ENCODE data around the gene MBD3L2. TPM values are rescaled to one million over a fixed set of nuclear protein-coding genes. Genes with fewer than 3 reads are reported as not detected.
A peak's percentile ranks its signal among the peaks of the same experiment; 100 is the strongest.

Gene MBD3L2
- total and polyA plus RNA-seq, 2 experiments from 2014 or later, result not detected

GRCh38 chr19:7068599-7068998 lies 19.5 kb downstream of the MBD3L2 start:
- Histone ChIP-seq H3K4me1 (ENCODE audit: insufficient read depth) (peaks cover 5% of the 10 kb centered on the region), H4K20me1 (ENCODE audit: insufficient read depth, poor library complexity, severe bottlenecking) (no peaks in the 10 kb centered on the region), H3K9me2 (replicated peaks; ENCODE audit: insufficient read depth) (peaks cover 4% of the 10 kb centered on the region), H3K27ac (no peak overlapping the region), H3K36me3 (replicated peaks; ENCODE audit: insufficient read depth, low read depth) (peaks cover 8% of the 10 kb centered on the region), H3K4me3 (no peak overlapping the region), H3K4me2 (peak overlapping the region; percentile 66), H2AFZ (peak overlapping the region; percentile 18), H3K27me3 (no peaks in the 10 kb centered on the region), H3K79me2 (peaks cover 14% of the 10 kb centered on the region), H3K9me3 (ENCODE audit: low read depth) (peaks cover 7% of the 10 kb centered on the region)
- 87% methylated on average over 6 of the region's 6 CpGs for whole genome bisulfite sequencing (ENCODE audit: low lambda C conversion rate, missing lambda C conversion rate)
- no peak for TF ChIP-seq EZH2 (IDR thresholded peaks at IDR 0.05; ENCODE audit: borderline replicate concordance)
- TF ChIP-seq EZH2phosphoT487 (IDR thresholded peaks at IDR 0.05; ENCODE audit: low read depth, severe bottlenecking, unreplicated experiment), result no peak
- no peak for DNase-seq (ENCODE audit: low spot score)

- H3K4me1 ChIP-seq (ENCODE audit: insufficient read depth), result peaks cover 5% of the 10 kb centered on the region
- peak within 1 kb of the TSS; percentile 87 for H3K27ac ChIP-seq
- peak; percentile 99 for DNase-seq (ENCODE audit: low spot score)
- 2% methylated on average over 50 of the region's 56 CpGs for WGBS (ENCODE audit: low lambda C conversion rate, missing lambda C conversion rate)
- no peaks in the 10 kb centered on the region for H4K20me1 ChIP-seq (ENCODE audit: insufficient read depth, poor library complexity, severe bottlenecking)
- H3K27me3 ChIP-seq, result no peaks in the 10 kb centered on the region
- H3K4me3 ChIP-seq, result peak within 1 kb of the TSS; percentile 87
- H3K4me2 ChIP-seq, result peak within 1 kb of the TSS; percentile 91
- peaks cover 4% of the 10 kb centered on the region for H3K9me2 ChIP-seq (replicated peaks; ENCODE audit: insufficient read depth)
- peak within 1 kb of the TSS; percentile 91 for H2AFZ ChIP-seq
- no peak for TF ChIP-seq EZH2phosphoT487 (IDR thresholded peaks at IDR 0.05; ENCODE audit: low read depth, severe bottlenecking, unreplicated experiment)
- TF ChIP-seq, protein P1, sequence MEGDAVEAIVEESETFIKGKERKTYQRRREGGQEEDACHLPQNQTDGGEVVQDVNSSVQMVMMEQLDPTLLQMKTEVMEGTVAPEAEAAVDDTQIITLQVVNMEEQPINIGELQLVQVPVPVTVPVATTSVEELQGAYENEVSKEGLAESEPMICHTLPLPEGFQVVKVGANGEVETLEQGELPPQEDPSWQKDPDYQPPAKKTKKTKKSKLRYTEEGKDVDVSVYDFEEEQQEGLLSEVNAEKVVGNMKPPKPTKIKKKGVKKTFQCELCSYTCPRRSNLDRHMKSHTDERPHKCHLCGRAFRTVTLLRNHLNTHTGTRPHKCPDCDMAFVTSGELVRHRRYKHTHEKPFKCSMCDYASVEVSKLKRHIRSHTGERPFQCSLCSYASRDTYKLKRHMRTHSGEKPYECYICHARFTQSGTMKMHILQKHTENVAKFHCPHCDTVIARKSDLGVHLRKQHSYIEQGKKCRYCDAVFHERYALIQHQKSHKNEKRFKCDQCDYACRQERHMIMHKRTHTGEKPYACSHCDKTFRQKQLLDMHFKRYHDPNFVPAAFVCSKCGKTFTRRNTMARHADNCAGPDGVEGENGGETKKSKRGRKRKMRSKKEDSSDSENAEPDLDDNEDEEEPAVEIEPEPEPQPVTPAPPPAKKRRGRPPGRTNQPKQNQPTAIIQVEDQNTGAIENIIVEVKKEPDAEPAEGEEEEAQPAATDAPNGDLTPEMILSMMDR (IDR thresholded peaks at IDR 0.05; ENCODE audit: poor library complexity), result no peak
- no peak for TF ChIP-seq EZH2 (IDR thresholded peaks at IDR 0.05; ENCODE audit: borderline replicate concordance)
- peaks cover 14% of the 10 kb centered on the region for H3K79me2 ChIP-seq
- peaks cover 8% of the 10 kb centered on the region for H3K36me3 ChIP-seq (replicated peaks; ENCODE audit: insufficient read depth, low read depth)
- peaks cover 7% of the 10 kb centered on the region for H3K9me3 ChIP-seq (ENCODE audit: low read depth)
Observed at GRCh38 chr19:7069042-7069903, 20.2 kb downstream of the MBD3L2 start, which contains the start of gene ZNF557. ZNF557 (plus strand) TSS chr19:7069703; CDS start chr19:7075075, 5,372 bp downstream.

DNA sequence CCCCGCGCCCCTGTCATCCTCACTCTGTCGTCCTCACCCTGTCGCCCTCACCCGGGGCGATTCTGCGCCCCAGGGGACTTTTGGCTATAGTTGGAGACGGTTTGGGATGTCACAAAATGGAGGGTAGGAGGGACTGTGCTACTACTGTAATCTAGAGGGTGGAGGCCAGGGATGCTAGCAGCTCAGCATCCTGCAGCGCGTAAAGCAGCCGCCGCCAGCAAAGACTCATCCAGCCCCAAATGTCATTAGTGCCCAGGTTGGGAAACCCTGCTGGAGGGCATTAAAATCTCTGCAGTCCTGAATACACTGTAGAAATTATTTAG lies 20.7 kb downstream of the MBD3L2 start:
- WGBS (ENCODE audit: low lambda C conversion rate, missing lambda C conversion rate), result 4% methylated on average over 12 of the region's 12 CpGs
- H2AFZ ChIP-seq, result peak overlapping the region; percentile 91

GRCh38 chr19:7072541-7072940 lies 23.4 kb downstream of the MBD3L2 start:
- peaks cover 11% of the 10 kb centered on the region for H3K36me3 ChIP-seq (replicated peaks; ENCODE audit: insufficient read depth, low read depth)
- H2AFZ ChIP-seq, result no peak overlapping the region
- no peak for DNase-seq (ENCODE audit: low spot score)
- H3K27me3 ChIP-seq, result no peaks in the 10 kb centered on the region
- peaks cover 12% of the 10 kb centered on the region for H3K9me3 ChIP-seq (ENCODE audit: low read depth)
- H3K27ac ChIP-seq, result no peak overlapping the region
- peaks cover 4% of the 10 kb centered on the region for H3K9me2 ChIP-seq (replicated peaks; ENCODE audit: insufficient read depth)
- TF ChIP-seq EZH2phosphoT487 (IDR thresholded peaks at IDR 0.05; ENCODE audit: low read depth, severe bottlenecking, unreplicated experiment) (no peak), EZH2 (IDR thresholded peaks at IDR 0.05; ENCODE audit: borderline replicate concordance) (no peak)
- TF ChIP-seq, protein P1 (IDR thresholded peaks at IDR 0.05; ENCODE audit: poor library complexity), result no peak
- H4K20me1 ChIP-seq (ENCODE audit: insufficient read depth, poor library complexity, severe bottlenecking), result no peaks in the 10 kb centered on the region
- peaks cover 14% of the 10 kb centered on the region for H3K79me2 ChIP-seq
- no peak overlapping the region for H3K4me2 ChIP-seq
- H3K4me1 ChIP-seq (ENCODE audit: insufficient read depth), result peaks cover 5% of the 10 kb centered on the region
- WGBS (ENCODE audit: low lambda C conversion rate, missing lambda C conversion rate), result 92% methylated on average over 6 of the region's 6 CpGs
- no peak overlapping the region for H3K4me3 ChIP-seq

More for the DNA sequence above, 20.7 kb downstream of the MBD3L2 start:
- Histone ChIP-seq H3K36me3 (replicated peaks; ENCODE audit: insufficient read depth, low read depth) (peaks cover 8% of the 10 kb centered on the region), H3K4me3 (peak overlapping the region; percentile 87), H3K27ac (peak overlapping the region; percentile 87), H3K79me2 (peaks cover 14% of the 10 kb centered on the region), H3K4me1 (ENCODE audit: insufficient read depth) (peaks cover 5% of the 10 kb centered on the region), H3K27me3 (no peaks in the 10 kb centered on the region), H3K9me2 (replicated peaks; ENCODE audit: insufficient read depth) (peaks cover 4% of the 10 kb centered on the region), H3K9me3 (ENCODE audit: low read depth) (peaks cover 7% of the 10 kb centered on the region), H3K4me2 (peak overlapping the region; percentile 91), H4K20me1 (ENCODE audit: insufficient read depth, poor library complexity, severe bottlenecking) (no peaks in the 10 kb centered on the region)
- no peak for DNase-seq (ENCODE audit: low spot score)
- TF ChIP-seq EZH2phosphoT487 (IDR thresholded peaks at IDR 0.05; ENCODE audit: low read depth, severe bottlenecking, unreplicated experiment), result no peak
- no peak for TF ChIP-seq EZH2 (IDR thresholded peaks at IDR 0.05; ENCODE audit: borderline replicate concordance)
